Neural cell (in vitro differentiated cells): ENCODE data around the gene PDS5B. TPM values are rescaled to one million over a fixed set of nuclear protein-coding genes. Genes with fewer than 3 reads are reported as not detected.

ENCODE experiments used
- H2AFZ ChIP-seq: fragments of 200-600, 300-800 bp; sonication (generic), shearing (Covaris generic); 2 replicates; pipeline ENCODE4 v1.6.0; 2014; ENCODE audit warnings: low read depth, mild to moderate bottlenecking, antibody characterized with exemption, low read length, moderate library complexity
- H3F3A ChIP-seq: fragments of 200-600 bp; shearing (Covaris generic); 2 replicates; pipeline ENCODE4 v1.6.1; 2016; ENCODE audit warnings: mild to moderate bottlenecking, moderate library complexity, mixed read lengths, antibody characterized with exemption, low read length; ENCODE audit not compliant: insufficient read depth, poor library complexity, severe bottlenecking
- H3K27ac ChIP-seq: fragments of 200-600, 300-800 bp; sonication (generic), shearing (Covaris generic); 2 replicates; pipeline ENCODE4 v1.5.1; 2014; ENCODE audit warnings: mild to moderate bottlenecking, low read length, moderate library complexity
- H3K27me3 ChIP-seq: fragments of 300-800, 200-600 bp; sonication (generic), shearing (Covaris generic); 2 replicates; pipeline ENCODE4 v1.6.0; 2014; ENCODE audit warnings: mild to moderate bottlenecking, low read depth, low read length, moderate library complexity; ENCODE audit not compliant: insufficient read depth
- H3K36me3 ChIP-seq: fragments of 300-800, 200-600 bp; sonication (generic), shearing (Covaris generic); 2 replicates; pipeline ENCODE4 v1.5.1; 2014; ENCODE audit warnings: mild to moderate bottlenecking, antibody characterized with exemption, low read length, moderate library complexity; ENCODE audit not compliant: insufficient read depth
- H3K4me2 ChIP-seq: fragments of 300-800, 200-600 bp; sonication (generic), shearing (Covaris generic); 2 replicates; pipeline ENCODE4 v1.6.0; 2014; ENCODE audit warnings: mild to moderate bottlenecking, low read length
- H3K4me3 ChIP-seq: fragments of 300-800, 200-600 bp; sonication (generic), shearing (Covaris generic); 2 replicates; pipeline ENCODE4 v1.5.1; 2014; ENCODE audit warnings: mild to moderate bottlenecking, low read length, moderate library complexity
- H3K79me2 ChIP-seq: fragments of 200-600 bp; shearing (Covaris generic); replicated peaks from 2 replicates; pipeline ENCODE4 v1.6.0; 2014; ENCODE audit warnings: mild to moderate bottlenecking, low read length, moderate library complexity; ENCODE audit not compliant: insufficient read depth
- H3K9ac ChIP-seq: fragments of 300-800, 200-600 bp; sonication (generic), shearing (Covaris generic); 2 replicates; pipeline ENCODE4 v1.6.1; 2016; ENCODE audit warnings: mild to moderate bottlenecking, low read length, mixed read lengths
- H3K9me2 ChIP-seq: fragments of 200-600 bp; shearing (Covaris generic); 2 replicates; pipeline ENCODE4 v1.6.1; 2016; ENCODE audit warnings: mild to moderate bottlenecking, low read length, mixed read lengths; ENCODE audit not compliant: insufficient read depth
- H3K9me3 ChIP-seq: fragments of 200-600, 300-800 bp; sonication (generic), shearing (Covaris generic); 2 replicates; pipeline ENCODE4 v1.6.1; 2016; ENCODE audit warnings: mild to moderate bottlenecking, mixed run types, low read length, moderate library complexity, mixed read lengths
- H4K20me1 ChIP-seq: fragments of 200-600 bp; shearing (Covaris generic); 2 replicates; pipeline ENCODE4 v1.6.1; 2016; ENCODE audit warnings: mild to moderate bottlenecking, mixed run types; ENCODE audit not compliant: insufficient read depth
- CTCF ChIP-seq: fragments of 450-650 bp; IDR thresholded peaks from 2 replicates; pipeline ENCODE4 v1.5.1; 2014; ENCODE audit warnings: antibody characterized with exemption, mild to moderate bottlenecking, moderate library complexity; ENCODE audit not compliant: poor library complexity, severe bottlenecking
- EP300 ChIP-seq: fragments of 450-650 bp; conservative IDR thresholded peaks from 2 replicates; pipeline ENCODE4 v1.6.1; 2014; ENCODE audit warnings: antibody characterized with exemption, mild to moderate bottlenecking, moderate library complexity; ENCODE audit not compliant: poor library complexity, severe bottlenecking
- EZH2 ChIP-seq: fragments of 200-600, 300-800 bp; shearing (Covaris generic), sonication (generic); IDR thresholded peaks from 2 replicates; pipeline ENCODE4 v1.6.1; 2014; ENCODE audit warnings: antibody characterized with exemption, low read length, borderline replicate concordance, mild to moderate bottlenecking; ENCODE audit not compliant: insufficient read depth, poor library complexity, severe bottlenecking
- MXI1 ChIP-seq: fragments of 450-650 bp; conservative IDR thresholded peaks from 2 replicates; pipeline ENCODE4 v1.6.1; 2014; ENCODE audit warnings: antibody characterized with exemption, mild to moderate bottlenecking; ENCODE audit not compliant: poor library complexity, severe bottlenecking
- POLR2AphosphoS5 ChIP-seq: IDR thresholded peaks from 2 replicates; pipeline ENCODE4 v1.6.1; 2012
- RAD21 ChIP-seq: fragments of 450-650 bp; conservative IDR thresholded peaks from 2 replicates; pipeline ENCODE4 v1.6.1; 2014; ENCODE audit warnings: antibody characterized with exemption, mild to moderate bottlenecking, moderate library complexity
- REST ChIP-seq: IDR thresholded peaks from 2 replicates; pipeline ENCODE4 v1.6.1; 2012; ENCODE audit warnings: borderline replicate concordance
- SMC3 ChIP-seq: fragments of 450-650 bp; conservative IDR thresholded peaks from 2 replicates; pipeline ENCODE4 v1.6.1; 2014; ENCODE audit warnings: antibody characterized with exemption, mild to moderate bottlenecking, moderate library complexity; ENCODE audit not compliant: poor library complexity
- TAF1 ChIP-seq: IDR thresholded peaks from 2 replicates; pipeline ENCODE4 v1.6.1; 2012; ENCODE audit warnings: low read depth
- polyA plus RNA-seq: library from polyadenylated mRNA; depleted of rRNA; stranded (reverse); fragments of >200 nt; gene quantifications from 2 replicates; pipeline ENCODE4 v1.2.3, GENCODE V29; 2014

The PDS5B gene
- polyA plus RNA-seq, 1 donor from 2014 or later: 27.6 TPM

GRCh38 chr13:32594157-32594738 lies 8.0 kb downstream of the PDS5B start:
- H3K4me2 ChIP-seq: no peak overlapping the region
- H3K27me3 ChIP-seq: no peaks in the 10 kb centered on the region

GRCh38 chr13:32595306-32595705 lies 9.1 kb downstream of the PDS5B start:
- H3K79me2 ChIP-seq: peaks cover 95% of the 10 kb centered on the region
- no peaks in the 10 kb centered on the region for H3K36me3 ChIP-seq
- H3K9me3 ChIP-seq: no peaks in the 10 kb centered on the region
- H3K27ac ChIP-seq: no peak overlapping the region
- H3K27me3 ChIP-seq: no peaks in the 10 kb centered on the region
- H4K20me1 ChIP-seq: no peaks in the 10 kb centered on the region
- no peak overlapping the region for H3K9ac ChIP-seq
- H3F3A ChIP-seq: no peaks in the 10 kb centered on the region
- no peaks in the 10 kb centered on the region for H3K9me2 ChIP-seq
- no peak overlapping the region for H2AFZ ChIP-seq
- H3K4me3 ChIP-seq: no peak overlapping the region
- H3K4me2 ChIP-seq: no peak overlapping the region
- TF ChIP-seq MXI1 (no peak), RAD21 (no peak), REST (no peak), EP300 (no peak), CTCF (no peak)

More at GRCh38 chr13:32594157-32594738, 8.0 kb downstream of the PDS5B start:
- H2AFZ ChIP-seq: no peak overlapping the region
- no peak overlapping the region for H3K4me3 ChIP-seq
- H3K27ac ChIP-seq: no peak overlapping the region
- H3K36me3 ChIP-seq: no peaks in the 10 kb centered on the region
- H3K9ac ChIP-seq: no peak overlapping the region
- TF ChIP-seq MXI1 (no peak), RAD21 (no peak), CTCF (no peak), POLR2AphosphoS5 (no peak), EP300 (no peak), SMC3 (no peak), REST (no peak), TAF1 (no peak), EZH2 (no peak)
- H4K20me1 ChIP-seq: no peaks in the 10 kb centered on the region
- H3K9me3 ChIP-seq: no peaks in the 10 kb centered on the region
- H3F3A ChIP-seq: no peaks in the 10 kb centered on the region
- H3K79me2 ChIP-seq: peaks cover 98% of the 10 kb centered on the region
- no peaks in the 10 kb centered on the region for H3K9me2 ChIP-seq
